H9 (cell line): ENCODE measurements around the gene HS2ST1. TPM values are rescaled to one million over a fixed set of nuclear protein-coding genes. Genes with fewer than 3 reads are reported as not detected.

ENCODE experiments used
- DNase-seq: peaks from one replicate; pipeline ENCODE4 v3.0.0-alpha.2; 2017
- H2AFZ ChIP-seq: one replicate; pipeline ENCODE4 v1.6.1; 2013; ENCODE audit warnings: mild to moderate bottlenecking, low read length, control low read depth, moderate library complexity
- H2AK5ac ChIP-seq: 2 replicates; pipeline ENCODE4 v1.6.1; 2013; ENCODE audit warnings: low read length, control low read depth, mixed read lengths; ENCODE audit not compliant: insufficient read length
- H2BK120ac ChIP-seq: one replicate; pipeline ENCODE4 v1.6.1; 2013; ENCODE audit warnings: low read depth, mild to moderate bottlenecking, low read length, control low read depth, inconsistent platforms; ENCODE audit not compliant: poor library complexity, severe bottlenecking
- H2BK12ac ChIP-seq: 2 replicates; pipeline ENCODE4 v1.6.1; 2013; ENCODE audit warnings: low read length, control low read depth, mixed read lengths, low read depth; ENCODE audit not compliant: insufficient read length
- H2BK15ac ChIP-seq: 2 replicates; pipeline ENCODE4 v1.6.1; 2013; ENCODE audit warnings: low read depth, low read length, control low read depth
- H2BK20ac ChIP-seq: one replicate; pipeline ENCODE4 v1.6.1; 2013; ENCODE audit warnings: low read depth, mild to moderate bottlenecking, low read length, control low read depth, inconsistent platforms; ENCODE audit not compliant: poor library complexity, severe bottlenecking
- H2BK5ac ChIP-seq: 2 replicates; pipeline ENCODE4 v1.6.1; 2013; ENCODE audit warnings: low read length, control low read depth, mixed read lengths; ENCODE audit not compliant: insufficient read length
- H3K14ac ChIP-seq: 2 replicates; pipeline ENCODE4 v1.6.1; 2013; ENCODE audit warnings: low read length, control low read depth; ENCODE audit not compliant: insufficient read depth
- H3K18ac ChIP-seq: 2 replicates; pipeline ENCODE4 v1.6.1; 2013; ENCODE audit warnings: low read depth, mild to moderate bottlenecking, mixed read lengths, low read length, control low read depth; ENCODE audit not compliant: insufficient read length
- H3K23ac ChIP-seq: 2 replicates; pipeline ENCODE4 v1.6.1; 2013; ENCODE audit warnings: low read length, control low read depth, mixed read lengths, low read depth; ENCODE audit not compliant: insufficient read length
- H3K23me2 ChIP-seq: 2 replicates; pipeline ENCODE4 v1.6.1; 2013; ENCODE audit warnings: low read depth, mild to moderate bottlenecking, mixed read lengths, low read length, control low read depth; ENCODE audit not compliant: insufficient read length, poor library complexity, severe bottlenecking
- H3K27ac ChIP-seq: 2 replicates; pipeline ENCODE4 v1.5.1; 2013; ENCODE audit warnings: low read length, control low read depth, mixed read lengths, low read depth; ENCODE audit not compliant: insufficient read length
- H3K27me3 ChIP-seq: 2 replicates; pipeline ENCODE4 v1.6.1; 2013; ENCODE audit warnings: low read length, control low read depth, inconsistent platforms; ENCODE audit not compliant: insufficient read depth
- H3K4ac ChIP-seq: 2 replicates; pipeline ENCODE4 v1.6.1; 2013; ENCODE audit warnings: low read depth, mild to moderate bottlenecking, control low read depth, inconsistent platforms, low read length, moderate library complexity
- H3K4me1 ChIP-seq: 2 replicates; pipeline ENCODE4 v1.6.1; 2013; ENCODE audit warnings: low read length, control low read depth, inconsistent platforms; ENCODE audit not compliant: insufficient read depth
- H3K4me2 ChIP-seq: 2 replicates; pipeline ENCODE4 v1.6.1; 2013; ENCODE audit warnings: low read length, control low read depth, mixed read lengths; ENCODE audit not compliant: insufficient read length, insufficient read depth
- H3K56ac ChIP-seq: 2 replicates; pipeline ENCODE4 v1.6.1; 2013; ENCODE audit warnings: low read depth, mild to moderate bottlenecking, mixed read lengths, low read length, control low read depth; ENCODE audit not compliant: insufficient read length
- H3K79me1 ChIP-seq: 2 replicates; pipeline ENCODE4 v1.6.1; 2013; ENCODE audit warnings: low read depth, mild to moderate bottlenecking, moderate library complexity, low read length, control low read depth, inconsistent platforms; ENCODE audit not compliant: insufficient read depth, poor library complexity, severe bottlenecking
- H3K79me2 ChIP-seq: 2 replicates; pipeline ENCODE4 v1.6.1; 2013; ENCODE audit warnings: low read length, control low read depth, inconsistent platforms; ENCODE audit not compliant: insufficient read depth
- H3K9ac ChIP-seq: 2 replicates; pipeline ENCODE4 v1.6.1; 2013; ENCODE audit warnings: low read length, control low read depth, mixed read lengths; ENCODE audit not compliant: insufficient read length; ENCODE audit errors: extremely low read depth
- H3K9me3 ChIP-seq: one replicate; pipeline ENCODE4 v1.6.1; 2013; ENCODE audit warnings: low read depth, low read length, inconsistent platforms; ENCODE audit not compliant: control insufficient read depth
- H3T11ph ChIP-seq: one replicate; pipeline ENCODE4 v1.6.1; 2013; ENCODE audit warnings: mild to moderate bottlenecking, low read length, control low read depth, inconsistent platforms
- H4K20me1 ChIP-seq: one replicate; pipeline ENCODE4 v1.6.1; 2013; ENCODE audit not compliant: control insufficient read depth, insufficient read length, insufficient read depth
- H4K5ac ChIP-seq: 2 replicates; pipeline ENCODE4 v1.6.1; 2013; ENCODE audit warnings: low read depth, mild to moderate bottlenecking, mixed read lengths, low read length, control low read depth; ENCODE audit not compliant: insufficient read length
- H4K8ac ChIP-seq: replicated peaks from 2 replicates; pipeline ENCODE4 v1.6.1; 2013; ENCODE audit warnings: low read length, control low read depth, mixed read lengths, low read depth; ENCODE audit not compliant: insufficient read length
- H4K91ac ChIP-seq: 2 replicates; pipeline ENCODE4 v1.6.1; 2013; ENCODE audit warnings: low read depth, mild to moderate bottlenecking, moderate library complexity, mixed read lengths, low read length, control low read depth; ENCODE audit not compliant: insufficient read length
- H3K27ac Mint-ChIP-seq, 3 experiments: 2 replicates in 2 of 3; 3 replicates in 1 of 3; pipeline ENCODE4 v1.8.0; 2020 to 2021; ENCODE audit warnings: mixed read lengths in 3 of 3, mild to moderate bottlenecking in 1 of 3, moderate library complexity in 1 of 3
- H3K27me3 Mint-ChIP-seq: 2 replicates; pipeline ENCODE4 v1.8.0; 2021; ENCODE audit warnings: low read depth, mild to moderate bottlenecking, moderate library complexity, mixed read lengths
- H3K36me3 Mint-ChIP-seq, 3 experiments: 2 replicates in 2 of 3; 3 replicates in 1 of 3; pipeline ENCODE4 v1.8.0; 2020 to 2021; ENCODE audit warnings: low read depth in 3 of 3, mixed read lengths in 3 of 3; ENCODE audit not compliant: insufficient read depth in 1 of 3
- H3K4me1 Mint-ChIP-seq, 2 experiments: 2 replicates each; pipeline ENCODE4 v1.8.0; 2020; ENCODE audit warnings: mixed read lengths in 2 of 2
- H3K4me3 Mint-ChIP-seq, 2 experiments: 2 replicates in 1 of 2; 3 replicates in 1 of 2; pipeline ENCODE4 v1.8.0; 2020 to 2021; ENCODE audit warnings: mild to moderate bottlenecking in 2 of 2, mixed read lengths in 2 of 2, moderate library complexity in 1 of 2
- H3K9me3 Mint-ChIP-seq, 2 experiments: 2 replicates in 1 of 2; 3 replicates in 1 of 2; pipeline ENCODE4 v1.8.0; 2020; ENCODE audit warnings: mild to moderate bottlenecking in 2 of 2, mixed read lengths in 2 of 2, moderate library complexity in 1 of 2
- WGBS: extraction: QIAGEN DNeasy Blood & Tissue Kit; methylation state at CpG from one replicate; pipeline ENCODE4 v1.1.7; 2013; ENCODE audit warnings: missing lambda C conversion rate, low lambda C conversion rate, mixed read lengths; ENCODE audit not compliant: insufficient read length; ENCODE audit errors: extremely low coverage; 5-methylcytosine and 5-hydroxymethylcytosine counted together
- total RNA-seq: library from RNA; stranded (reverse); gene quantifications from 2 replicates; pipeline ENCODE4 v1.2.1, GENCODE V29; 2021
- TF ChIP-seq, protein P1 (sequence below): fragments of 200-600 bp; sonication (generic); conservative IDR thresholded peaks from 3 replicates; pipeline ENCODE4 v1.8.0; 2021; ENCODE audit warnings: antibody characterized with exemption, mild to moderate bottlenecking

The HS2ST1 gene
- total RNA-seq, 1 experiment from 2014 or later: 20.1 TPM

DNA sequence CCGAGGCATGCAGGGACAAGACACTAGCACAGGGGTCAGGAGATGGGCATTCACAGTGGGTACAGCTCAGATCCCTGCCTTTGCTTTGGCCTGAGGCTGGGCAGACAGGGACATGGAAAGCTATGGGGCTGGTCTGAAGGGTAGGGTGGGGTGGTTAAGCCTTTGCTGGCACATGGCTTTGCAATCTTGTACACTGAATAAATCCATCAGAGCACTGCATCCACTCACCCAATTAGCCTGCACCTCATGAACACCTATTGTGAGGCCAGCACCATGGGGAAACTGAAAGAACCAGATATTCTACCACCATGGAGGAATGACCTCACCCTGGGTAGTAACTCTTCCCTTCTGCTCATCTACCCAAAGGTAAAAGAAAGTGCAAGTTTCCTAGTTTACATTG, 214.6 kb downstream of the HS2ST1 start:
- no peak overlapping the region for H3K4me3 Mint-ChIP-seq
- H3K27ac Mint-ChIP-seq: no peak overlapping the region
- H4K91ac ChIP-seq: no peak overlapping the region
- no peak overlapping the region for H2AK5ac ChIP-seq
- no peaks in the 10 kb centered on the region; the same call in 1 of the 2 replicates for H3K27me3 ChIP-seq
- H3K4me1 ChIP-seq: no peaks in the 10 kb centered on the region
- H2BK20ac ChIP-seq: no peak overlapping the region
- peaks cover 28% of the 10 kb centered on the region for H3K27me3 Mint-ChIP-seq
- H3K36me3 Mint-ChIP-seq: no peaks in the 10 kb centered on the region
- H2AFZ ChIP-seq: no peak overlapping the region
- no peak overlapping the region for H3K27ac ChIP-seq
- no peak overlapping the region for H2BK5ac ChIP-seq
- H4K20me1 ChIP-seq: no peaks in the 10 kb centered on the region
- no peak overlapping the region for H3K18ac ChIP-seq
- H2BK15ac ChIP-seq: no peak overlapping the region
- H3K9me3 ChIP-seq: no peaks in the 10 kb centered on the region
- WGBS: no CpG with 5 or more reads among the region's 1 CpG
- H4K5ac ChIP-seq: no peak overlapping the region
- H3K9me3 Mint-ChIP-seq: no peaks in the 10 kb centered on the region
- TF ChIP-seq, protein P1, sequence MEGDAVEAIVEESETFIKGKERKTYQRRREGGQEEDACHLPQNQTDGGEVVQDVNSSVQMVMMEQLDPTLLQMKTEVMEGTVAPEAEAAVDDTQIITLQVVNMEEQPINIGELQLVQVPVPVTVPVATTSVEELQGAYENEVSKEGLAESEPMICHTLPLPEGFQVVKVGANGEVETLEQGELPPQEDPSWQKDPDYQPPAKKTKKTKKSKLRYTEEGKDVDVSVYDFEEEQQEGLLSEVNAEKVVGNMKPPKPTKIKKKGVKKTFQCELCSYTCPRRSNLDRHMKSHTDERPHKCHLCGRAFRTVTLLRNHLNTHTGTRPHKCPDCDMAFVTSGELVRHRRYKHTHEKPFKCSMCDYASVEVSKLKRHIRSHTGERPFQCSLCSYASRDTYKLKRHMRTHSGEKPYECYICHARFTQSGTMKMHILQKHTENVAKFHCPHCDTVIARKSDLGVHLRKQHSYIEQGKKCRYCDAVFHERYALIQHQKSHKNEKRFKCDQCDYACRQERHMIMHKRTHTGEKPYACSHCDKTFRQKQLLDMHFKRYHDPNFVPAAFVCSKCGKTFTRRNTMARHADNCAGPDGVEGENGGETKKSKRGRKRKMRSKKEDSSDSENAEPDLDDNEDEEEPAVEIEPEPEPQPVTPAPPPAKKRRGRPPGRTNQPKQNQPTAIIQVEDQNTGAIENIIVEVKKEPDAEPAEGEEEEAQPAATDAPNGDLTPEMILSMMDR: no peak
- H2BK12ac ChIP-seq: no peak overlapping the region
- H3K4ac ChIP-seq: no peak overlapping the region
- no peak overlapping the region for H3T11ph ChIP-seq
- H3K14ac ChIP-seq: no peak overlapping the region
- H3K23me2 ChIP-seq: peaks cover 6% of the 10 kb centered on the region
- H3K23ac ChIP-seq: no peak overlapping the region
- no peaks in the 10 kb centered on the region for H3K79me1 ChIP-seq
- H3K4me2 ChIP-seq: no peak overlapping the region
- no peak overlapping the region for H3K56ac ChIP-seq
- no peaks in the 10 kb centered on the region for H3K79me2 ChIP-seq
- H4K8ac ChIP-seq: no peak overlapping the region
- no peak overlapping the region for H2BK120ac ChIP-seq
- DNase-seq: no peak
- no peaks in the 10 kb centered on the region; a peak in 2 of 4 replicates for H3K4me1 Mint-ChIP-seq
- no peak overlapping the region for H3K9ac ChIP-seq
